Stimulated activated CD4-positive, alpha-beta T cell treated with anti-CD3 and anti-CD28 coated beads, TNF-alpha, amount 100 ng/mL, for 24 hours (primary cell): ENCODE measurements around the gene C11orf91.
"Not testable (repeated sequence)": the region's sequence is repeated elsewhere in the genome, so short reads cannot be mapped to it uniquely, and the experiment has no call there.

Experiments used
- DNase-seq, 3 experiments: peaks; one replicate each; pipeline ENCODE4 v3.0.0-alpha.2; 2020; ENCODE audit warnings: low read depth in 3 of 3

C11orf91 gene, protein sequence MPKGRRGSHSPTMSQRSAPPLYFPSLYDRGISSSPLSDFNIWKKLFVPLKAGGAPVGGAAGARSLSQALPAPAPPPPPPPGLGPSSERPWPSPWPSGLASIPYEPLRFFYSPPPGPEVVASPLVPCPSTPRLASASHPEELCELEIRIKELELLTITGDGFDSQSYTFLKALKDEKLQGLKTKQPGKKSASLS

GRCh38 chr11:33700502-33701271 lies at the start of gene C11orf91:
Gene C11orf91, minus strand, starts transcription at chr11:33700826. Its CDS starts 86 bp downstream, at chr11:33700740.
- DNase-seq = peak; percentile 82 to 94 (median 92)

DNA sequence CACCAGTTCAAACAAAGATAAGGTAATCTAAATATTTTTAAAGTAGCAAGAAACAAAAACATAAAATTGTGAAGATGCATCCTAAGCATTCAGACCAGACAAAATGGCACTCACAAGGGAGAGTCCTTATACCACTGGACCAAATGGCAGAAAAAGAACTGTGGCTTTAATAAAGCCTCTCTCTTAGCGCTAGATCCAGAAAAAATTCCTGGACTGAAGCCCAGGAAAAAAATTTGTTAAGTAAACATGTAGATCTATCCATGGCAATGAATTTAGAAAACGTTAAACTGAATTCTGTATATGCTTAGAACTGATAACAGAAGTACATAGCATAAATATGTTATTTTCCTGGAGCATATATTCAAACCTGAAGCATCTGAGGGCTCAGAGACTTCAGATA lies 47.4 kb upstream of the C11orf91 start:
- DNase-seq = no peak

- no peak for DNase-seq
Observed at GRCh38 chr11:33743291-33743690, 42.7 kb upstream of the C11orf91 start.

GRCh38 chr11:33742249-33742851 lies 41.7 kb upstream of the C11orf91 start:
- no peak for DNase-seq

GRCh38 chr11:33741806-33742205 lies 41.2 kb upstream of the C11orf91 start:
- no peak for DNase-seq

GRCh38 chr11:33737362-33737821 lies 36.8 kb upstream of the C11orf91 start:
- DNase-seq = no peak

GRCh38 chr11:33736148-33736812 lies 35.7 kb upstream of the C11orf91 start, which contains the start of gene CD59:
Gene CD59, minus strand, starts transcription at chr11:33736423. Its CDS starts 13,978 bp downstream, at chr11:33722445.
- DNase-seq = peak; percentile 77 to 94 (median 87)

DNA sequence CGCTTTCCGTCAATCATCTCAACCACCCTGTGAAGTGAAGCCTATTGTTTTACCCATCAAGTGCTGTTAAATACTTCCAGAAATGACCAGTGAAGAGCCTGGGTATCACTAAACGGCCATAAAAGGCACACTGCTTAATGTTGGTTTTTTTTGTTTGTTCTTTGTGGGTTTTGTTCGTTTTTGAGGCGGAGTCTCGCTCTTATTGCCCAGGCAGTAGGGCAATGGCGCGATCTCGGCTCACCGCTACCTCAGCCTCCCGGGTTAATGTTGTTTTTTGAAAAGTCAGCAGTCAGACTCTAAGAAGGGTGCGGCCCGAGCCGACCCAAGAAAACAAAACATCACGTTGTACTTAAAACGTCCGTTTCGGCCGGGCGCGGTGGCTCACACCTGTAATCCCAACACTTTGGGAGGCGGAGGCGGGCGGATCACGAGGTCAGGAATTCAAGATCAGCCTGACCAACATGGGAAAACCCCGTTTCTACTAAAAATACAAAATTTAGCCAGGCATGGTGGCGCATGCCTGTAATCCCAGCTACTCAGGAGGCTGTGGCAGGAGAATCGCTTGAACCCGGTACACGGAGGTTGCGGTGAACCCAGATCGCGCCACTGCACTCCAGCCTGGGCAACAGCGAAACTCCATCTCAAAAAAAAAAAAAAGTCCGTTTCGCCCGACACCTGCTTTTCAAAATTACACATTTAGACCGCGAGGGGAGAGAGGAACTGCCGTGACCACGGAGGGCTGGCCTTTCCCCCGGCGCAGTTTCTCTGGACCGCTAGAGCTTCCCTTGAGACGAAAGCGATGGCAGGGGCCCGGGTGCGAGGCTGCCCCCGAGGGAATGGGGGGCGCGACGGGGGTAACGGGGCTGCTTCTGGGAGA lies 34.9 kb upstream of the C11orf91 start:
- DNase-seq = peak in 1 of 3 experiments; percentile 42

DNA sequence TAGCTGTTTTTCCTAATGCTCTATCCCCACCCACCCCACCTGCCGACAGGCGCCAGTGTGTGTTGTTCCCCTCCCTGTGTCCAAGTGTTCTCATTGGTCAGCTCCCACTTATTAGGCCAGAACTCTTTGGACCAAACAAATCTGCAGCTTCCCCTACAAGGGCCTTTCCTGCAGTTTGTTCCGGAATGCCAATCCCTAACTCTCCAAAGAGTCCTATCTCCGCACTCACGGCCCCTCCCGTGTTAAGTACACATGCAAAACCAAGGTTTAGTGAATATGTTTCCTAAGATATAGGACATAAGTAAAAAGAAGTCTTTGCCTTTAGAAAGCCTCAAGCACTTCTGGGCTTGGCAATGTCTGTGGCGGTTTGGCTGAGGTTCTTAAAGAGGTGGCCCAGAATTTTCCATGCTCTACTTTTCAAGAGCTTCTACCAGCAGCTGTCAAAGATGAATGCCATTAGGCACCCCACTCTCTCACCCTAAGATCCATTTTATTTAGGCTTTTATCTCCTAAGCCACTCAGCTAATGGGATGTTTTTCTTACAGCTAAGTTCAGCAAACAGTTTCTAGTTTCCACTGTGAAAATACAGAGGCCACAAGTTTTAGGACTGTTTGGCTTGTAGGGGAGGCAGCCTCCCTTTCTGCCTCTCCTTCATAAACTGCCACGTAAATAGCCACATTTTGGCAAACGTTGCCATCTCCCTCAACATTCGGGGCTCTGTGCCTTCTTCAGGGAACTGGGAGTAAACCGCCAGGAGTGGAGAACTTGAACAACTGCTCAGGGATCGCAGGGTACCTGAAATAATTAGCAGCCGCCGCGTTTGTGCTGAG lies 34.0 kb upstream of the C11orf91 start:
- DNase-seq = no peak

DNA sequence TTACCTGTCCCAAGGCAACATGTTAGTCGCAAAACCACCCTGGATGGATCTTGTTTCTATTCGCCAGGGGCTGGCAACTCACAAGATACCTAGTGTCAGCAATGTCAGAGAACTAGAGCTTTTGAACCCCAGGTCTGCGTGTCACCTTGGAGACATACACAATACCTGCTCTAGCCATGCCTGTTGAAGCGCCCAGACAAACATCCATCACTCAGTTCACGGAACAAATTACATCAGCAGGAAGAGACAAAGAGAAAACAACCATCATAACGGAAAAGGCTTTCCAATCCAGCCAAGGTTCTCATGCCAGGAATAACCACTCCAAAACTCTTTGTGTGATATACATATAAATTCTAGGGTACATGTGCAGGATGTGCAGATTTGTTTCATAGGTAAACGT lies 33.4 kb upstream of the C11orf91 start:
- DNase-seq = no peak

- peak in 1 of 3 experiments; percentile 30 for DNase-seq
Observed at GRCh38 chr11:33731723-33732531, 31.3 kb upstream of the C11orf91 start.

- no peak for DNase-seq
Observed at GRCh38 chr11:33730716-33731115, 30.1 kb upstream of the C11orf91 start.

DNA sequence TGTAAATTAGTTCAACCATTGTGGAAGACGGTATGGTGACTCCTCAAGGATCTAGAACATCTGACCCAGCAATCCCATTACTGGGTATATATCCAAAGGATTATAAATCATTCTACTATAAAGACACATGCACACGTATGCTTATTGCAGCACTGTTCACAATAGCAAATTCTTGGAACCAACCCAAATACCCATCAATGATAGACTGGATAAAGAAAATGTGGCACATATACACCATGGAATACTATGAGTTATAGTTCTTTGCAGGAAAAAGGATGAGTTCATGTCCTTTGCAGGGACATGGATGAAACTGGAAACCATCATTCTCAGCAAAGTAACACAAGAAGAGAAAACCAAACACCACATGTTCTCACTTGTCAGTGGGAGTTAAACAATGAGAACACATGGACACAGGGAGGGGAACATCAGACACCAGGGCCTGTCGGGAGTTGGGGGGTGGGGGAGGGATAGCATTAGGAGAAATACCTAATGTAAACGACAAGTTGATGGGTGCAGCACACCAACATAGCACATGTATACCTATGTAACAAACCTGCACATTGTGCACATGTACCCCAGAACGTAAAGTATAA lies 28.5 kb upstream of the C11orf91 start:
- not testable (repeated sequence) for DNase-seq

- DNase-seq = not testable (repeated sequence)
Observed at GRCh38 chr11:33727539-33727938, 26.9 kb upstream of the C11orf91 start.

DNA sequence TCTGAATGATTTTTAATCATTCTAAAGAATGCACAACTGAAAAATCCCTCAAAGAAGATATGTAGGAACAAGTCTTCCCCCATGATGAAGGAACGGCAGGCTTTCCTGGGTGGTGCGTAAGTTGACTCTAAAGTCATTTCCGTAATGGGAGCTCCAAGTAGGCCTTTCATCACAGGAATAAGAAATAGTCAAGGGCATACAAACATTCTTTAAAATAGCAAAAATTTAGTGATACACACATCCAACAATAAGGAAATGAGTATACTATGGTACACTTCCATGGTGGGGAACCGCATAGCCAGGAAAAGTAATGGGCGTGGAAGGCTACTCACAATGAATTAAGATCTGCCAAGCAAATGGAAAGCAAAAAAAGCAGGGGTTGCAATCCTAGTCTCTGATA lies 24.9 kb upstream of the C11orf91 start:
- no peak for DNase-seq

- DNase-seq = no peak
Observed at GRCh38 chr11:33724644-33725035, 24.0 kb upstream of the C11orf91 start.

- DNase-seq = no peak
Observed at GRCh38 chr11:33723238-33723881, 22.7 kb upstream of the C11orf91 start.

GRCh38 chr11:33722590-33723234 lies 22.1 kb upstream of the C11orf91 start:
- DNase-seq = peak in 1 of 3 experiments; percentile 58
